ENCODE measurements around the gene UBR3. TPM values are rescaled to one million over a fixed set of nuclear protein-coding genes. Genes with fewer than 3 reads are reported as not detected.
"Not testable (repeated sequence)": the region's sequence is repeated elsewhere in the genome, so short reads cannot be mapped to it uniquely, and the experiment has no call there.

UBR3 gene
- total RNA-seq, 1 donor from 2014 or later: 30.9 TPM

DNA sequence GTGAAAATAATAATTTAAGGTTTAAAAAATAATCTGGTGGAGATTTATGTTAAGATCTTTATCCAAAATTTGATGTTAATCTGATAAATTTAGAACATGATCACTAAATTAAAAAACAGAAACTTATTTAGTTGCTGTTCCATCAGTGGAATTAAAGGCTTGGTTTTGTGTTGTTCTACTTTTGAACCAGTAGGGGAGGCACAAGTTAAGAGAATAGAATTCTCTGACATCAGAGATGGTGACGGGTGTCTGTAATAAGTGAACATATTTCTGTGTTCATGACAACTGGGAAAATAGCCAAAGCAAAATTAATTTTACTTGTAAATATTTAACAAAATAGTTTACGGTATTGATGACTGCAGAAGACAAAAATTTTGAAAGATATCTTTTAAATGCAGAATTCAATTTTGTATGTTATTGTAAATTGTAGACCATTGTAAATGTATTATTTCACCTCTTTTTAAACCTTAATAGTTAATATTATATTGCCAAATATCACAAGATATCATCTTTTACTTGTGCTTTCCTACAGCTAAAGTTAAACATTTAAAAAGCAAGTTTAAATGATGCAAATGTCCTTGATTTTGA lies 106.0 kb downstream of the UBR3 start:
- H3K27me3 Mint-ChIP-seq (ENCODE audit: low read depth): no peaks in the 10 kb centered on the region

DNA sequence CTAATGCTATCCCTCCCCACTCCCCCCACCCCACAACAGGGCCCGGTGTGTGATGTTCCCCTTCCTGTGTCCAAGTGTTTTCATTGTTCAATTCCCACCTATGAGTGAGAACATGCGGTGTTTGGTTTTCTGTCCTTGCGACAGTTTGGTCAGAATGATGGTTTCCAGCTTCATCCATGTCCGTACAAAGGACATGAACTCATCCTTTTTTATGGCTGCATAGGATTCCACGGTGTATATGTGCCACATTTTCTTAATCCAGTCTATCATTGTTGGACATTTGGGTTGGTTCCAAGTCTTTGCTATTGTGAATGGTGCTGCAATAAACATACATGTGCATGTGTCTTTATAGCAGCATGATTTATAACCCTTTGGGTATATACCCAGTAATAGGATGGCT lies 109.4 kb downstream of the UBR3 start:
- not testable (repeated sequence) for H3K9me3 Mint-ChIP-seq (ENCODE audit: low read depth); H3K36me3 Mint-ChIP-seq (ENCODE audit: low read depth); DNase-seq (ENCODE audit: low spot score); H3K4me1 Mint-ChIP-seq (ENCODE audit: low read depth); H3K27me3 Mint-ChIP-seq (ENCODE audit: low read depth); H3K4me3 Mint-ChIP-seq (ENCODE audit: unreplicated experiment); H3K27ac Mint-ChIP-seq (ENCODE audit: unreplicated experiment)

More for the DNA sequence above, 106.0 kb downstream of the UBR3 start:
- no peak overlapping the region for H3K27ac Mint-ChIP-seq (ENCODE audit: unreplicated experiment)
- no peaks in the 10 kb centered on the region for H3K4me1 Mint-ChIP-seq (ENCODE audit: low read depth)
- H3K36me3 Mint-ChIP-seq (ENCODE audit: low read depth): peaks cover 4% of the 10 kb centered on the region
- H3K4me3 Mint-ChIP-seq (ENCODE audit: unreplicated experiment): no peak overlapping the region
- DNase-seq (ENCODE audit: low spot score): no peak
- H3K9me3 Mint-ChIP-seq (ENCODE audit: low read depth): no peaks in the 10 kb centered on the region
- TF ChIP-seq, protein P1, sequence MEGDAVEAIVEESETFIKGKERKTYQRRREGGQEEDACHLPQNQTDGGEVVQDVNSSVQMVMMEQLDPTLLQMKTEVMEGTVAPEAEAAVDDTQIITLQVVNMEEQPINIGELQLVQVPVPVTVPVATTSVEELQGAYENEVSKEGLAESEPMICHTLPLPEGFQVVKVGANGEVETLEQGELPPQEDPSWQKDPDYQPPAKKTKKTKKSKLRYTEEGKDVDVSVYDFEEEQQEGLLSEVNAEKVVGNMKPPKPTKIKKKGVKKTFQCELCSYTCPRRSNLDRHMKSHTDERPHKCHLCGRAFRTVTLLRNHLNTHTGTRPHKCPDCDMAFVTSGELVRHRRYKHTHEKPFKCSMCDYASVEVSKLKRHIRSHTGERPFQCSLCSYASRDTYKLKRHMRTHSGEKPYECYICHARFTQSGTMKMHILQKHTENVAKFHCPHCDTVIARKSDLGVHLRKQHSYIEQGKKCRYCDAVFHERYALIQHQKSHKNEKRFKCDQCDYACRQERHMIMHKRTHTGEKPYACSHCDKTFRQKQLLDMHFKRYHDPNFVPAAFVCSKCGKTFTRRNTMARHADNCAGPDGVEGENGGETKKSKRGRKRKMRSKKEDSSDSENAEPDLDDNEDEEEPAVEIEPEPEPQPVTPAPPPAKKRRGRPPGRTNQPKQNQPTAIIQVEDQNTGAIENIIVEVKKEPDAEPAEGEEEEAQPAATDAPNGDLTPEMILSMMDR (IDR thresholded peaks at IDR 0.05): peak; percentile 86

DNA sequence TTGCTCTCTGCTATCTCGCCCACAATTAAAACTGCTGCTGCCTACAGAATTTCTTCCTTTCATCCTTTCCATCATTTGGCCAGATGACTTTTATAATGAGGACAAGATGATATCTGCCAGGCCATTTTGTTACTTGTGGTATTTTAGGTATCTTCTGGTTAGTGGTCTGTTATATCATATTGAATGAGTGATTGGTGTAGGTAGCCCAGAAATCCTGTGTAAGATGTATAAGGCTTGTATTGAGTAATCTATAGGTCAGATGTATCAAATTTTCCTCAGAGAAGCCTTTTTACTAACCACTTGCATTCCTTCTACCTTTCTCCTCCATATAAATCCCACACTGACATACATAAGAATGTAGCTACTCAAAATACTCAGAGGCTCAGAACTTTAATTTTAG lies 118.3 kb downstream of the UBR3 start:
- no peaks in the 10 kb centered on the region for H3K27me3 Mint-ChIP-seq (ENCODE audit: low read depth)
- no peak overlapping the region for H3K27ac Mint-ChIP-seq (ENCODE audit: unreplicated experiment)
- no peak overlapping the region for H3K4me3 Mint-ChIP-seq (ENCODE audit: unreplicated experiment)
- DNase-seq (ENCODE audit: low spot score): no peak
- TF ChIP-seq, protein P1 (IDR thresholded peaks at IDR 0.05): no peak
- no peaks in the 10 kb centered on the region for H3K4me1 Mint-ChIP-seq (ENCODE audit: low read depth)
- no peaks in the 10 kb centered on the region for H3K9me3 Mint-ChIP-seq (ENCODE audit: low read depth)
- H3K36me3 Mint-ChIP-seq (ENCODE audit: low read depth): peaks cover 12% of the 10 kb centered on the region

DNA sequence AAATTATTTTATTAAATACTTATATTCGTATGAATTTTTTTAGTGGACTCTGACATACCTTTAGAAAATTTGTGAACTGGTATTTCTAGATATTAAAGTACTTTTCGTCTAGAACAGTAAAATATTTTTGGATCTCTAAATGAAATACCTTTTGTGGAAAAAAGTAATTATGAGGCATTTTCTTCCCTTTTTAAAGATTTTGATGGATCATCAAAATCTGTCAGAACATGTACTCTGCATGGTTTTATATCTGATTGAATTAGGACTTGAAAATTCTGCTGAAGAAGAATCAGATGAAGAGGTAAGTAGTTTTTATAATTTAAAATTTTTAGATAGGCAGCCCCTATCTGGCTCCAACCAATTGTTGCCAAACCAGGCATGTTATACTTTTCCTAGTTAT lies 118.8 kb downstream of the UBR3 start:
- no peak overlapping the region for H3K4me3 Mint-ChIP-seq (ENCODE audit: unreplicated experiment)
- no peaks in the 10 kb centered on the region for H3K4me1 Mint-ChIP-seq (ENCODE audit: low read depth)
- no peaks in the 10 kb centered on the region for H3K9me3 Mint-ChIP-seq (ENCODE audit: low read depth)
- H3K27ac Mint-ChIP-seq (ENCODE audit: unreplicated experiment): no peak overlapping the region
- H3K36me3 Mint-ChIP-seq (ENCODE audit: low read depth): peaks cover 12% of the 10 kb centered on the region
- TF ChIP-seq, protein P1 (IDR thresholded peaks at IDR 0.05): no peak
- H3K27me3 Mint-ChIP-seq (ENCODE audit: low read depth): no peaks in the 10 kb centered on the region
- no peak for DNase-seq (ENCODE audit: low spot score)

DNA sequence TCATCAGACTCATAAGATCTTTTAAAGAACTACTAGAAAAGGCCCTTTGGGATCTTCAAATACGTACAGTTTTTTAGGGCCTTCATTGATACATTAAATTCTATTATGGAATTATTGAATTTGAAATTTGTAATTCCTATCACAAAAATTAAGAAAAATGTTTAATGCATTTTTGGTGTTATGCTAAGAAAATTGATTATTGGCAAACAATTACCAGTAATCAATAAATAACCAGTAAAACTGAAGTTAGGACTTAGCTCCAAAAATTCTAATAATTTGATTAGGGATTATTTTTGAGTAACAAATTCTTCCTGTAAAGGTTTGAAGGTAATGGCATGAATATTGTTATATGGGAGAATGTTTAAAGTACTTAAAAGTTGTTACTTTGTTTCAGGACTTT lies 119.3 kb downstream of the UBR3 start:
- no peaks in the 10 kb centered on the region for H3K27me3 Mint-ChIP-seq (ENCODE audit: low read depth)
- H3K4me3 Mint-ChIP-seq (ENCODE audit: unreplicated experiment): no peak overlapping the region
- DNase-seq (ENCODE audit: low spot score): no peak
- H3K36me3 Mint-ChIP-seq (ENCODE audit: low read depth): peaks cover 13% of the 10 kb centered on the region
- TF ChIP-seq, protein P1 (IDR thresholded peaks at IDR 0.05): no peak
- no peaks in the 10 kb centered on the region for H3K9me3 Mint-ChIP-seq (ENCODE audit: low read depth)
- H3K27ac Mint-ChIP-seq (ENCODE audit: unreplicated experiment): no peak overlapping the region
- H3K4me1 Mint-ChIP-seq (ENCODE audit: low read depth): no peaks in the 10 kb centered on the region

DNA sequence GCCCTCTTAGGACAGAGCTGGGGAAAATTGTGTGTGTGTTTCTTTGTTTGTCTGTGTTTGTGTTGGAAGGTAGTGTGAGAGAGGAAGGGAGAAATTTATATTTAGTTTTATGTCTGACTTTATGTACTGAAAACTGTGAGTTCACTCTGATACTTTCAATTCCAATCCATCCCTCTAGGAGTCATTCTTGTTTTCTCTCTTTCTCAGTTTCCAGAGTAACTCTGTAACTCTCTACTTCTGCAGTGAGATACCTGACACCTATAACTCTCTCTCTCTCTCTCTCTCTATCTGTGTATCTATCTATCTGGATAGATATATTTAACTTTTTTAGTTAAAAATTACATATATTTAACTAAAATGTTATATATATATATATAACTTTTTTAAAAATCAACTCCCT lies 128.7 kb downstream of the UBR3 start:
- peaks cover 3% of the 10 kb centered on the region for H3K9me3 Mint-ChIP-seq (ENCODE audit: low read depth)
- H3K27me3 Mint-ChIP-seq (ENCODE audit: low read depth): no peaks in the 10 kb centered on the region

DNA sequence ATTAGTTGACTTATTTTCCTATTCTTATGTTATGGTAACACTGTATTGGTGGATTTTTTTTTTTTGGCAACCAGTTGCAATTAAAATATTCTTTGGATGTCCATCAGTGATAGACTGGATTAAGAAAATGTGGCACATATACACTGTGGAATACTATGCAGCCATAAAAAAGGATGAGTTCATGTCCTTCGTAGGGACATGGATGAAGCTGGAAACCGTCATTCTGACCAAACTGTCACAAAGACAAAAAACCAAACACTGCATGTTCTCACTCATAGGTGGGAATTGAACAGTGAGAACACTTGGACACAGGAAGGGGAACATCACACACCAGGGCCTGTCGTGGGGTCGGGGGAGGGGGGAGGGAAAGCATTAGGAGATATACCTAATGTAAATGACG lies 130.0 kb downstream of the UBR3 start:
- H3K9me3 Mint-ChIP-seq (ENCODE audit: low read depth); H3K4me1 Mint-ChIP-seq (ENCODE audit: low read depth); H3K27me3 Mint-ChIP-seq (ENCODE audit: low read depth); H3K27ac Mint-ChIP-seq (ENCODE audit: unreplicated experiment); H3K4me3 Mint-ChIP-seq (ENCODE audit: unreplicated experiment); DNase-seq (ENCODE audit: low spot score): not testable (repeated sequence)
- peaks cover 14% of the 10 kb centered on the region for H3K36me3 Mint-ChIP-seq (ENCODE audit: low read depth)

More for the DNA sequence above, 128.7 kb downstream of the UBR3 start:
- H3K27ac Mint-ChIP-seq (ENCODE audit: unreplicated experiment): peak overlapping the region; percentile 13
- peaks cover 7% of the 10 kb centered on the region for H3K4me1 Mint-ChIP-seq (ENCODE audit: low read depth)
- no peak for DNase-seq (ENCODE audit: low spot score)
- TF ChIP-seq, protein P1 (IDR thresholded peaks at IDR 0.05): no peak
- no peak overlapping the region for H3K4me3 Mint-ChIP-seq (ENCODE audit: unreplicated experiment)
- peaks cover 12% of the 10 kb centered on the region for H3K36me3 Mint-ChIP-seq (ENCODE audit: low read depth)

Measured in chondrocyte (in vitro differentiated cells).